Suprapubic skin (tissue), 3 donors: ENCODE measurements around the gene FLT1.

ENCODE experiments used
- EP300 ChIP-seq: sonication (generic); formaldehyde crosslinking; IDR thresholded peaks from one replicate; pipeline ENCODE4 v1.6.1; 2017; ENCODE audit warnings: antibody characterized with exemption
- POLR2A ChIP-seq, 2 donors: fragments of 450-650 bp; IDR thresholded peaks; one replicate each; pipeline ENCODE4 v1.6.1; 2017; ENCODE audit warnings: antibody characterized with exemption in 2 of 2, mild to moderate bottlenecking in 2 of 2, moderate library complexity in 2 of 2
- TF ChIP-seq, protein P1 (sequence below), 2 donors: fragments of 200-600 bp in 1 of 2; fragments of 450-650 bp in 1 of 2; sonication (generic) in 1 of 2; IDR thresholded peaks; one replicate each; pipeline ENCODE4 v1.5.1; 2016 to 2019; ENCODE audit warnings: antibody characterized with exemption in 2 of 2, mild to moderate bottlenecking in 1 of 2, moderate library complexity in 1 of 2

DNA sequence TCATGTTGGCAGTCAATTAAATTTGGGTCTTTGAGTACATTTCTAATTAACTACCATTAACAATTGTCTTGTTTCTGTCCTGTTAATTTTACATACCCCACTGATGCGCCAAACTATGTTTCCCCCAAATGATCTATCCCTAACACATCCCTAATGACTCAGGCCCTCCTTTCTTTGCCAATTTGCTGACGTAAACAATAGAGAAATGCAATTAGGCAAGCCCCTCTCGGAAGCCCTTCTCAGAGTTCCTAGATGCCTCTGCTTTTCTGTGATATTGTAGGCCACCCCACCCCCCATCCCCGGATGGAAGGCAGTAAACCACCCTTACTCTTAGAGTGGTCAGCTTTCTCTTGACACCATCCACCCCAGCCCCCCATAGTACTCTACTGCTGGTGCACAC is 74.2 kb downstream of the FLT1 start:
- no peak for TF ChIP-seq POLR2A (IDR thresholded peaks at IDR 0.05)
- TF ChIP-seq, protein P1, sequence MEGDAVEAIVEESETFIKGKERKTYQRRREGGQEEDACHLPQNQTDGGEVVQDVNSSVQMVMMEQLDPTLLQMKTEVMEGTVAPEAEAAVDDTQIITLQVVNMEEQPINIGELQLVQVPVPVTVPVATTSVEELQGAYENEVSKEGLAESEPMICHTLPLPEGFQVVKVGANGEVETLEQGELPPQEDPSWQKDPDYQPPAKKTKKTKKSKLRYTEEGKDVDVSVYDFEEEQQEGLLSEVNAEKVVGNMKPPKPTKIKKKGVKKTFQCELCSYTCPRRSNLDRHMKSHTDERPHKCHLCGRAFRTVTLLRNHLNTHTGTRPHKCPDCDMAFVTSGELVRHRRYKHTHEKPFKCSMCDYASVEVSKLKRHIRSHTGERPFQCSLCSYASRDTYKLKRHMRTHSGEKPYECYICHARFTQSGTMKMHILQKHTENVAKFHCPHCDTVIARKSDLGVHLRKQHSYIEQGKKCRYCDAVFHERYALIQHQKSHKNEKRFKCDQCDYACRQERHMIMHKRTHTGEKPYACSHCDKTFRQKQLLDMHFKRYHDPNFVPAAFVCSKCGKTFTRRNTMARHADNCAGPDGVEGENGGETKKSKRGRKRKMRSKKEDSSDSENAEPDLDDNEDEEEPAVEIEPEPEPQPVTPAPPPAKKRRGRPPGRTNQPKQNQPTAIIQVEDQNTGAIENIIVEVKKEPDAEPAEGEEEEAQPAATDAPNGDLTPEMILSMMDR (IDR thresholded peaks at IDR 0.05) = no peak
- TF ChIP-seq EP300 = no peak
